ENCODE results near the gene RNF222.

RNF222 gene

DNA sequence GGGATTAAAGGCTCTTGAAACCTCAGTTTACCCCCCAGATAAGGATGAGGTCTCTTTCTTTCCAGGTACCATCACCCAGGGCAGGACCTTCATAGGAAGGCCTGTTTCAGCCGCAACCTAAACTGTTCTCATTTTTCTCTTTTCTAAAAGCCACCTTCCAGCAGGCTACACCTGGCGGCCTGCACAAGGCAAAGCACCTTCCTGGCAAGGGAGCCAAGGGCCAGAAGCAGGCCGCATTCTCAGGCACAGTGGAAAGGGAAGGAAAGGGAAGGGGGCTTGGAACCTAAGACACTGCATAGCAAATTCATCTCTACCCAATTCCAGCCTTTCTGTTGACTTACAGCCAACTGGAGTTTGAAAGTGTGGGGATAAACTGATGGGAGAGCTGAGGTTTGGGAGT lies 29.2 kb upstream of the RNF222 start:
- H3K27me3 ChIP-seq (ENCODE audit: control insufficient read depth, insufficient read depth, low read length): no peaks in the 10 kb centered on the region
- H3K9ac ChIP-seq (ENCODE audit: low read length): no peak overlapping the region
- no peak overlapping the region for H3K4me3 ChIP-seq (ENCODE audit: low read length)
- H3K4me1 ChIP-seq (ENCODE audit: control insufficient read depth, insufficient read depth, low read length): no peaks in the 10 kb centered on the region
- no peak overlapping the region for H3K27ac ChIP-seq (ENCODE audit: low read depth, low read length)
- no peaks in the 10 kb centered on the region for H3K36me3 ChIP-seq (ENCODE audit: control insufficient read depth, insufficient read depth, low read length)

DNA sequence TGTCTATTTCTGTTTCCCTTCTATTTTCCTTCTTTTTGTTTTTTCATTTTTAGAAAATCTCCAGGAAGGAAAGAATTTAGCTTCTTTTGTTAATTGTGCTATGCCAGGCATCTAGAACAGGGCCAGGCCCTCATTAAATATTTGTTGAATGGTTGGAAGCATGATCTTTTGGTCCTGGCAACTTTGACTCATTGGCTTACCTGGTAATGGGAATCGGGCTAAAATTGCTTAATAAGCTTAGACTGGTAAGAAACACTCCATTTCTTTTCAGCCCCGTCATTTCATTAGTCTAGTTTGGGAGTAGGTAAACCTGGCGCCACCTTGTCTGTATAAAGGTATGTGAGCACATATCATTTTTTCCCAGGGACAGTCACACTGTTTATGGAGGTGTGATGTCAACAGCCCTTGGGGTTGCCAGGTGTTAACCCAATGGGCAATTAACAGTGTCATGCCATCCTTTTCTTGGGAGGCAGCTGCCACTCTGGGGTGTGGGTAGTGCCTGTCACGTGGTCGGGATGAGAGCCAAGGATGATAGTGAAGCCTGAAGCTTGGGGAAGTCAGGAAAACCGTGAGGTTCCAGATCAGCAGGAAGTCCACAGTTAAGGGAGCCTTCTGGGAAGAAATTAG lies 28.6 kb upstream of the RNF222 start:
- Histone ChIP-seq H3K36me3 (ENCODE audit: control insufficient read depth, insufficient read depth, low read length) (no peaks in the 10 kb centered on the region), H3K27me3 (ENCODE audit: control insufficient read depth, insufficient read depth, low read length) (no peaks in the 10 kb centered on the region), H3K9ac (ENCODE audit: low read length) (no peak overlapping the region), H3K27ac (ENCODE audit: low read depth, low read length) (no peak overlapping the region), H3K4me3 (ENCODE audit: low read length) (no peak overlapping the region), H3K4me1 (ENCODE audit: control insufficient read depth, insufficient read depth, low read length) (no peaks in the 10 kb centered on the region)

DNA sequence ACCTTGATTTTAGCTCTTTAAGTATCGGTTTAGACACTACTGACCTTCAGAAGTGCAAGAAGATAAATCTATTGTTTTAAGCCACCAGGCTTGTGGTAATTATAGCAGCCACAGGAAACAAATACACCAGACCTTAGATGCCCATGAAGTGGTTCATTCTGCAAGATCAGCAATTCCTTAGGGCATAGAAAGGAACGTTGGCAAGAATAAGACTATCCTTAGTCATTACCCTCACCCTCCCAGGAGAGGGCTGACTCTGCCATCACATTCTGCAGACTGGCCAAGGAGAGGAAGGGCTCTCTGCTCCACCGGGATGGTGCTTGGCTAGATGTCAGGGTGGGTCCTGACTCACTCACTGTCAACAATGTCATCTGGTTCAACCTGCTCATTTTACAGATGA lies 23.9 kb upstream of the RNF222 start:
- Histone ChIP-seq H3K4me3 (ENCODE audit: low read length) (no peak overlapping the region), H3K4me1 (ENCODE audit: control insufficient read depth, insufficient read depth, low read length) (no peaks in the 10 kb centered on the region), H3K27ac (ENCODE audit: low read depth, low read length) (no peak overlapping the region)

DNA sequence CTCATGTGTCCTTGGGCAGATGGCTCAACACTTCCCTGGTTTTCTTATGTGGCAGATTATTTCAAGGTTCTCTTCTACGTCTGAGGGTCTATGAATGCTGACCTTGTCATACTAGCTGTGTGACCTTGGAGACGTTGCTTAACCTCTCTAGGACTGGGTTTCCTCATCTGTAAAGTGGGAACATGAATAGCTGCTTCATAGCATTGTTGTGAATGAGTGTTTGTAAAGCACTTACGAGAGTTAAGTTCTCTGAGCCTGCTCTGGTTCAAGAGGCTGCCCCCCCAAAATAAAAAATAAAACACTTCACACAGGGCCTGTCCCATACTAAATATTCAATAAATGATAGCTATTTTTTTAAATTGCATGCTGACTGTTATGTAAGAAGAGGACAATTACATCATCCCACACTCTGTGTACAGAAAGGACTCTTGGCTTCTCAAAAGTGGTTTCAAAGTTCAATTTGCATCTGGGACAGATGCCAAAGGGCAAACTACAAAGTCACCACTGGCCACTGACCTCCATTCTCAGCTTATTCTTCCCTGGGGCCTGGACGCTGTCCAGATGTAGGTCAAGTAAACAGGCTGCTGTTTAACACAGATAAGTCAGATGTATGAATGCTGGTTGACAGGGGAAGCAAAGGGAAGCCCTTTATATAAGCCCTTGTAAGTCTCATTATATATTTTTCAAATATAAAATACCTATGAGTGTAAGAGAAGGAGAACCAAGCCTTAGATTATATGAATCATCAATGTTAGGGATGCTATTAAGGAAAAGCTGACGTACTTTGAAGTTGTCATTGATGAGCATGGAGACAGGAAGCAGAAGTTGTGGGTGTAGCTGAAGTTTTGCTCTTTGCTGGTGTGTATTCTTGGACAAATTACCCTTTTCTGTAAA lies 22.7 kb upstream of the RNF222 start:
- no peaks in the 10 kb centered on the region for H3K36me3 ChIP-seq (ENCODE audit: control insufficient read depth, insufficient read depth, low read length)
- H3K9ac ChIP-seq (ENCODE audit: low read length): no peak overlapping the region
- no peaks in the 10 kb centered on the region for H3K27me3 ChIP-seq (ENCODE audit: control insufficient read depth, insufficient read depth, low read length)
- no peak overlapping the region for H3K4me3 ChIP-seq (ENCODE audit: low read length)
- H3K27ac ChIP-seq (ENCODE audit: low read depth, low read length): no peak overlapping the region
- H3K4me1 ChIP-seq (ENCODE audit: control insufficient read depth, insufficient read depth, low read length): no peaks in the 10 kb centered on the region

More for the DNA sequence above, 23.9 kb upstream of the RNF222 start:
- Histone ChIP-seq H3K27me3 (ENCODE audit: control insufficient read depth, insufficient read depth, low read length) (no peaks in the 10 kb centered on the region), H3K9ac (ENCODE audit: low read length) (no peak overlapping the region), H3K36me3 (ENCODE audit: control insufficient read depth, insufficient read depth, low read length) (no peaks in the 10 kb centered on the region)

DNA sequence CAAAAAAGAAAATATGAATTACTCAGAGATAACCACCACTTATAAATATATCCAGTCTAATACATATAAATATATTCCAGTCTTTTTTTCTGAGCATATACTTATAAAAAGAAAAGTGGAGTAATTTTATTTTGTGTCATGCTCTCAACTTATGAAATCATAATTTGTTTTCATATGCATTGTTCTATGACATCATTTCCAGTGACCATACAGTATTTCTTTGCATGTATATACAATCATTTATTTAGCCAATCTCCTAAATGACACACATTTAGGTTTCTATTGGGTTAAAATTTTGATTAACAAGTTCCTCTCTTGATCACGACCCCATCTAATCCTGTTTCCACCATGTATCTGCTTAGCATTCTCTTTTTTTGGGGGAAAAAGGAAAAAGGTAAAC lies 21.7 kb upstream of the RNF222 start:
- Histone ChIP-seq H3K27ac (ENCODE audit: low read depth, low read length) (no peak overlapping the region), H3K4me3 (ENCODE audit: low read length) (no peak overlapping the region), H3K27me3 (ENCODE audit: control insufficient read depth, insufficient read depth, low read length) (no peaks in the 10 kb centered on the region), H3K4me1 (ENCODE audit: control insufficient read depth, insufficient read depth, low read length) (no peaks in the 10 kb centered on the region), H3K36me3 (ENCODE audit: control insufficient read depth, insufficient read depth, low read length) (no peaks in the 10 kb centered on the region), H3K9ac (ENCODE audit: low read length) (no peak overlapping the region)

DNA sequence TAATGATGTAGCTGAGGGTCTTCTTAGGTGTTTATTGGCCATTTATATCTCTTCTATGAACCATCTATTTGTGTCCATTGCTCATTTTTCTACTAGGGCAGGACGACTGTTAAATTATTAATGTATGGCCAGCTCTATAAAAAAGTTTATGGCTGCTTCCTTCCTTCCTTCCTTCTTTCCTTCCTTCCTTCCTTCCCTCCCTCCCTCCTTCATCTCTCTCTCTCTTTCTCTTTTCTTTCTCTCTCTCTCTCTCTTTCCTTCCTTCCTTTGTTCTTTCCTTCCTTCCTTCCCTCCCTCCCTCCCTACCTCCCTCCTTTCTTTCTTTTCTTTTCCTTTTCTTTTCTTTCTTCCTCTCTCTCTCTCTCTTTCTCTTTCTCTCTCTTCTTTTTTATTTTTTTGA lies 20.8 kb upstream of the RNF222 start:
- H3K4me1 ChIP-seq (ENCODE audit: control insufficient read depth, insufficient read depth, low read length): no peaks in the 10 kb centered on the region
- no peak overlapping the region for H3K4me3 ChIP-seq (ENCODE audit: low read length)
- H3K27ac ChIP-seq (ENCODE audit: low read depth, low read length): no peak overlapping the region
- H3K9ac ChIP-seq (ENCODE audit: low read length): no peak overlapping the region
- H3K27me3 ChIP-seq (ENCODE audit: control insufficient read depth, insufficient read depth, low read length): no peaks in the 10 kb centered on the region
- no peaks in the 10 kb centered on the region for H3K36me3 ChIP-seq (ENCODE audit: control insufficient read depth, insufficient read depth, low read length)

DNA sequence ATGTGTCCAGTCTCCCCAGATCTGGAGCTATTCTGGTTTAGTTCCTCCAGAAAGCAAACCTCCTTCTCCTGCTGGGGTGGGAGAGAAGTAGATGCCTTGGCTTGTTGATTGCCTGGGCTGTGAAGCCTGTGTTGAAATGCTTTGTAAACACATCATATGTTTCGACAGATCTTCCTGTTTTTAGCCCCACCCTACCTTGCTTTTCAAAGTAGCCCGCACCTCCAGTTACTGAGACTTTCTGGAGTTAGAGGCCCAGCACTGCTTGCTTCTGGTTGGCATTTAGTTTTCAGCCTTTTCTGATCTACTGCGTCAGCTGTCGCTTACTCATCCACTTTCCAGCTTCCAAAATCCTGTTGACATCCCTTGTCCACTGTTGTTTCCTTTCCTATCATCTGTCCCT lies 20.2 kb upstream of the RNF222 start:
- Histone ChIP-seq H3K4me3 (ENCODE audit: low read length) (no peak overlapping the region), H3K4me1 (ENCODE audit: control insufficient read depth, insufficient read depth, low read length) (no peaks in the 10 kb centered on the region), H3K27me3 (ENCODE audit: control insufficient read depth, insufficient read depth, low read length) (no peaks in the 10 kb centered on the region), H3K9ac (ENCODE audit: low read length) (no peak overlapping the region), H3K36me3 (ENCODE audit: control insufficient read depth, insufficient read depth, low read length) (no peaks in the 10 kb centered on the region), H3K27ac (ENCODE audit: low read depth, low read length) (no peak overlapping the region)

DNA sequence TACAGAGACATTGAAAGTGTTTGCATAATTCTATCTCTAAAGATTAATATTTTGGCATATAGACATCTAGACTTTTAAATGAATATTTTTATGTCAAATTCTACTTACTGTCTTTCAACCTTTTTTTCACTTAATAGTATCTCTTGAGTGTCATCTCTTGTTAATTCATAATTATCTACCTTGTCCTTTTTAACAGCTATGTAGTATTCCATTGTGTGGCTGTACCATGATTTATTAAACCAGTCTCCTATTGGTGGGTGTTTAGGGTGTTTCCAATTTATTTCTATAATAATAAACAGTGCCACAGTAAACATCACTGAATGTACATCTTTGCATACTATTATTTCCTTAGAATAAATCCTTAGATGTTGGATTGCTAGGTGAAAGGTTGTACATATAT lies 16.3 kb upstream of the RNF222 start:
- no peak overlapping the region for H3K4me3 ChIP-seq (ENCODE audit: low read length)
- no peaks in the 10 kb centered on the region for H3K36me3 ChIP-seq (ENCODE audit: control insufficient read depth, insufficient read depth, low read length)
- H3K9ac ChIP-seq (ENCODE audit: low read length): no peak overlapping the region
- no peaks in the 10 kb centered on the region for H3K27me3 ChIP-seq (ENCODE audit: control insufficient read depth, insufficient read depth, low read length)
- H3K4me1 ChIP-seq (ENCODE audit: control insufficient read depth, insufficient read depth, low read length): no peaks in the 10 kb centered on the region
- no peak overlapping the region for H3K27ac ChIP-seq (ENCODE audit: low read depth, low read length)

DNA sequence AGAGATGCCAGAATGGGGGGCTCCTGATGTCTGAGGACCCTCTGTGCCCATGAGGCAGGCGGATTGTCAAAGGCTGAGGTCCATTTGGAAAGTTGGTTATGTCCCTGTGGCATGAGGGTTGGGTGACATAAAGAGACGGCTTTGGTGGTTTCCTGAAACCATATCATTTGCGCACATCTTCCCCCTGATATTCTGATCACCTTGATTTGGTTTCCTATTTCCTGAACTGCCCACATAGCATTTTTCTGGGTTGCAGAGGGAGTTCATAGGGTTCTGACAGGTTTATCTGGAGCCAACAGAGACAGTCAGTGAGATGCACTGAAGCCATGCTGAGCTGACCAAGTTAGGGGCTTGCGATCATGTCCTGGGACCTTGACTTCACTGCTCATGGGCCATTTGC lies 15.7 kb upstream of the RNF222 start:
- Histone ChIP-seq H3K27me3 (ENCODE audit: control insufficient read depth, insufficient read depth, low read length) (no peaks in the 10 kb centered on the region), H3K4me3 (ENCODE audit: low read length) (no peak overlapping the region), H3K36me3 (ENCODE audit: control insufficient read depth, insufficient read depth, low read length) (no peaks in the 10 kb centered on the region), H3K27ac (ENCODE audit: low read depth, low read length) (no peak overlapping the region), H3K9ac (ENCODE audit: low read length) (no peak overlapping the region), H3K4me1 (ENCODE audit: control insufficient read depth, insufficient read depth, low read length) (no peaks in the 10 kb centered on the region)

DNA sequence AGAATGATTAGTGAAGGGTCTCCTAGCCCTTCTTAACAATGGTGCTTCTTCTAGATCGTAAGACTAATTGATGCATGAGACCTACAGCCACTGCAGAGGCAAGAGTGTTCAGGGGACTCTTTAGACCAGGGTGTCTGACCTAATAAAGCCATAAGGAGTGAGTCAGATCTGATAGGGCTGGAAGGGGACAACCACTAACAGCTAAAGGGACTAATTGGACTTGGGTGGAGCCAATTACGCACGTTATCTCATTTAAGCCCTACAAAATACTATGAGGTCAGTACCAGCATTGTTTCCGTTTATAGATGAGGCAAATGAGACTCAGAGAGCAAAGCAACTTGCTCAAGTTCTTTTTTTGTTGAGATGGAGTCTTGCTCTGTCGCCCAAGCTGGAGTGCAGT lies 14.5 kb upstream of the RNF222 start:
- no peaks in the 10 kb centered on the region for H3K36me3 ChIP-seq (ENCODE audit: control insufficient read depth, insufficient read depth, low read length)
- no peak overlapping the region for H3K27ac ChIP-seq (ENCODE audit: low read depth, low read length)
- H3K4me1 ChIP-seq (ENCODE audit: control insufficient read depth, insufficient read depth, low read length): no peaks in the 10 kb centered on the region
- H3K27me3 ChIP-seq (ENCODE audit: control insufficient read depth, insufficient read depth, low read length): no peaks in the 10 kb centered on the region
- no peak overlapping the region for H3K4me3 ChIP-seq (ENCODE audit: low read length)
- H3K9ac ChIP-seq (ENCODE audit: low read length): no peak overlapping the region

DNA sequence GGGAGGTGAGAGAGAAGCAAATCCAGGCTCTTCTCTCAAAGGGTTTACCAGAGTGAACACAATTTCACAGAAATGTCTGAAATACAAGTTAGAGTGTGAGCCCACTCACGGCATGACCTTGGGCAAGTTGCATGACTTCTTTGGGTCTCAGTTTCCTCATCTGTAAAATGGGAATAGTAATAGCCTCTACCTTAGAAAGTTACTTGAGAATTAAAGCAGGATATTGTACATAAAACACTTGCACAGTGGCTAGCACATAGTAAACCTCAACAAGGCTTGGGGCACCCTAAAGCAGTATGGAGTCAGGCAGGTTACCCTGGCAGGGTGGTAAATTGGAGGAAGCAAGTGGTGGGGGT lies 13.2 kb upstream of the RNF222 start:
- Histone ChIP-seq H3K4me1 (ENCODE audit: control insufficient read depth, insufficient read depth, low read length) (no peaks in the 10 kb centered on the region), H3K9ac (ENCODE audit: low read length) (no peak overlapping the region), H3K36me3 (ENCODE audit: control insufficient read depth, insufficient read depth, low read length) (no peaks in the 10 kb centered on the region), H3K27me3 (ENCODE audit: control insufficient read depth, insufficient read depth, low read length) (no peaks in the 10 kb centered on the region), H3K27ac (ENCODE audit: low read depth, low read length) (no peak overlapping the region), H3K4me3 (ENCODE audit: low read length) (no peak overlapping the region)

DNA sequence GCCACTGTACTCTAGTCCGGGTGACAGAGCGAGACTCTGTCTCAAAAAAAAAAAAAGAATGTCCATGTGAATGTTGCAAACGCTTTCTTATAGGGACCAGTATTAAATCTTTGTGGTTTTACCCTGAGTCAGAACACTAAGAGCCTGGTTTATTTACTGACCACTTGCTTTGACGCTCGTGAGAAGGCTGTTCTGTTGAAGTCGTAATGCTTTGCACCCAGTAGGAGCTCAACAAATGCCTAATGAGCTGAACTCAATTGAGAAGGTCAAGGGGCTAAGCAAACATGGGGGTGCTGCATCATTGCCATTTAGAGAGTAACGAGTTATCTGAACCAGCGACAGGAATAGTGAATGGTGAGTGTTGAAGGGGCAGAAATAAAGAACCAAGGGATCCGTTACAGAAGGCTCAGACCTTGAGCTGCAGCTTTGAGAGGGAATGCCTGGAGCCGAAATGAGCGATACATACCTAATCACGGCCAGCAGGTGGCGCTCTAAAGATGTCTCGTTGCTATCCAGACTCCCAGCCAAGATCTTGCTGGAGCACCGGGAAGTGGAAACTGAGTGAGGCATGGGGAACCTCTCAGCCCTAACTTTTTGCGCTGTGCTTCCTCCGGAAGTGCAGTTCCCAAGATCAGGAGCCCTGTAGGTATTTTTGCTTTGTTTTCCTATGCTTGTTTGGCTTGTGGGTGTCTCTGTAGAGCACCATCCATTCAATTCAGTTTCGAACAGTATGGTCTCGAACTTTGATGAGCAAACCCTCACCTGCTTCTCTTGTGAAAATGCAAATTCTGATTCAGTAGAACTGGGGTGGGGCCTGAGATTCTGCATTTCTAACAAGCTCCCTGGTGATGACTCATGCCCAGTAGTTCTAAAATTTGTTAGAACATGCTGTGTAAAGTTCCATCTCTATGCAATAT lies 12.6 kb upstream of the RNF222 start:
- no peak overlapping the region for H3K9ac ChIP-seq (ENCODE audit: low read length)
- H3K27ac ChIP-seq (ENCODE audit: low read depth, low read length): no peak overlapping the region
- no peak overlapping the region for H3K4me3 ChIP-seq (ENCODE audit: low read length)

More for the DNA sequence above, 12.6 kb upstream of the RNF222 start:
- no peaks in the 10 kb centered on the region for H3K27me3 ChIP-seq (ENCODE audit: control insufficient read depth, insufficient read depth, low read length)
- no peaks in the 10 kb centered on the region for H3K4me1 ChIP-seq (ENCODE audit: control insufficient read depth, insufficient read depth, low read length)
- no peaks in the 10 kb centered on the region for H3K36me3 ChIP-seq (ENCODE audit: control insufficient read depth, insufficient read depth, low read length)
